Activated T-helper 17 cell treated with anti-CD3 and anti-CD28 coated beads, Interleukin-2, amount 50 U/mL, for 72 hours (primary cell): ENCODE measurements around the gene SEPTIN11. TPM values are rescaled to one million over a fixed set of nuclear protein-coding genes. Genes with fewer than 3 reads are reported as not detected.
A peak's percentile ranks its signal among the peaks of the same experiment; 100 is the strongest.

ENCODE experiments used
- ATAC-seq: fragments of 150-1000 bp; cut with Tn5 transposase; replicated peaks from 2 replicates; pipeline ENCODE4 v1.10.0; 2021; ENCODE audit warnings: mild to moderate bottlenecking, moderate library complexity
- H3K27ac Mint-ChIP-seq: one replicate; pipeline ENCODE4 v1.8.0; 2022; ENCODE audit warnings: mixed read lengths
- H3K27me3 Mint-ChIP-seq: one replicate; pipeline ENCODE4 v1.8.0; 2022; ENCODE audit warnings: mixed read lengths
- H3K36me3 Mint-ChIP-seq: one replicate; pipeline ENCODE4 v1.8.0; 2022; ENCODE audit warnings: low read depth, mild to moderate bottlenecking, mixed read lengths
- H3K4me1 Mint-ChIP-seq: one replicate; pipeline ENCODE4 v1.8.0; 2022; ENCODE audit warnings: mixed read lengths
- H3K4me3 Mint-ChIP-seq: one replicate; pipeline ENCODE4 v1.8.0; 2022; ENCODE audit warnings: mild to moderate bottlenecking, mixed read lengths
- H3K9me3 Mint-ChIP-seq: one replicate; pipeline ENCODE4 v1.8.0; 2022; ENCODE audit warnings: mixed read lengths
- total RNA-seq, 2 donors: library from RNA; stranded (reverse); gene quantifications; one replicate each; pipeline ENCODE4 v1.2.3, GENCODE V29; 2022

The SEPTIN11 gene
- total RNA-seq, 2 donors from 2014 or later = 20.0 to 55.1 TPM

DNA sequence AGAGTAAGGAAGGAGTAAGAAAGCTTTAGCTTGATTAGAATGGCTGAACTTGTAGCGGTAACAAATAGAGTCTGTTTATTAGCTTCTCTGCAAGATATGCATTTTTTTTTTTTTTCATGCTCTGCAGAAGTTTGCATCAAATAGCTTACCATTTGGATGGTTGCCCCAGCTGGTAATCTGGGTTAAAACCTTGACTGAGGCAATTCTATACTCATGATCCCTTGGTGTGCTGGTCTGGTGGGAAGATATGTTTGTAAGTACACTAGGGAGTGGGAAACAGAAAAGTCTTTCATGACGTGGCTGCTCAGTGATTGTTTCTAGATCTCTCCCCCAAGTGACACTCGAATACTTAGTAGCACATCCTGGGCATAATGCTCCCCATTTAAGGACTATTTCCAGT, 32.1 kb downstream of the SEPTIN11 start:
- no peak overlapping the region for H3K4me3 Mint-ChIP-seq
- no peak overlapping the region for H3K27ac Mint-ChIP-seq
- H3K27me3 Mint-ChIP-seq = no peaks in the 10 kb centered on the region
- ATAC-seq = no peak
- H3K4me1 Mint-ChIP-seq = peaks cover 49% of the 10 kb centered on the region
- no peaks in the 10 kb centered on the region for H3K9me3 Mint-ChIP-seq
- no peaks in the 10 kb centered on the region for H3K36me3 Mint-ChIP-seq

DNA sequence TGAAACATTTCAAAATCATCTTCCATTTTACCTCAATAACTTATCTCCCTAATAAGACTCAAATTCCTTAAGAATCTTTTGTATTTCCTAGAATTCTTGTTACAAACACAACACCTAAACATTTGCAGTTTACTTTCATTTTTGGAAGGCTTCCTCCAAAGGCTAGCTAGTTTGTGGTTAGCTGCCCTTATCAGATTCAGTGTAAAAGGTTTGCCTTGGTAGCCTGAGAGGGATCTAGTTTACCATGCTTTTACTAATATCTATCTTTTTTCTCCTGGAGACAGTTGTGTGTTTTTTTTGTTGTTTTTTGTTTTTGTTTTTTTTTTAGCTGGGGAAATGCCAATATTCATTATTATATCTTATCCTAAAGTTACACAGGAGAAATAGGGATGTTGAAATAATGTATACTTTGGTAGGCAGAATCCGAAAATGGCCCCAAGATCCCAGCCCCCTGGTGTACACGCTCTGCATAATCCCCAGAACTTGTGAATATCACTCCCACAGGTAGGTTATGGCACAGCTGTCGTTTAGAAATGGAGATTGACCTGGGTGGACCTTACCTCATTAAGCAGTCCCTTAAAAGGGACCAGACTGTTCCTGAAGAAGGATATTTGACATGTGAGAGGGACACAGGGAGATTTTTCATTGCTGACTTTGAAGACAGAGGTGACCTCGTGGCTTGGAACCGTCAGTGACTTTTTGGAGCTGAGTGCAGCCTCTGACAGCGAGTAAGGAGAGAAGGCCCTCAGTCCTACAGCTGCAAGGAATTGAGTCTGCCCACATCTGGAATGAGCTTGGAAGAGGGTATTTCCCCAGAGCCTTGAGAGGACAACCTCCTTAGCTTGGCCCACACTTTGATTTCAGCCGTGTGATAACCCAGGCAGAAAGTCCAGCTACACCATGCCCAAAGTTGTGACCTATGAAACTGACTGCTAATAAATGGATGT, 33.4 kb downstream of the SEPTIN11 start:
- Mint-ChIP-seq H3K27ac (peak overlapping the region; percentile 26), H3K9me3 (no peaks in the 10 kb centered on the region), H3K27me3 (no peaks in the 10 kb centered on the region), H3K4me3 (peak overlapping the region; percentile 51), H3K36me3 (no peaks in the 10 kb centered on the region), H3K4me1 (peaks cover 57% of the 10 kb centered on the region)
- ATAC-seq = no peak

DNA sequence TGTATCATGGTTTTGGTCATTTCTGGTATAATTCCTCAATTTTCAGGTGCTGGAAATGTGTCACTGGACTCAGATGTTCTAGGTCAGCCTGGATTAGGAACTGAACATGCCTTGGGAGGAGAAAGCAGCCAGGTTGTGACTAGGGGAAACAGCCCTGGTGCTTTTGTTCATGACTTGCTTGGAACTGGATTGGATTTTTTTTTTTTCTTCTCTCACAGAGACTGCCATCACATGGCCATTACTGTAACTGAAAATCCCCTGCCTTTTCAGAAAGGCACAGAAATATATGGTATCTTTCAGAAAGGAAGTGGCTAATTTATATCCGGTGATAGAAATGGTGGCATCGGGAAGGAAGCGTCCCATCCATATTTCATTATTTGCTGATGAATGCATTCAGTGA, 34.6 kb downstream of the SEPTIN11 start:
- peak overlapping the region; percentile 31 for H3K4me3 Mint-ChIP-seq
- H3K27ac Mint-ChIP-seq = no peak overlapping the region
- H3K4me1 Mint-ChIP-seq = peaks cover 47% of the 10 kb centered on the region
- H3K27me3 Mint-ChIP-seq = no peaks in the 10 kb centered on the region
- peak; percentile 63 for ATAC-seq
- H3K36me3 Mint-ChIP-seq = no peaks in the 10 kb centered on the region
- no peaks in the 10 kb centered on the region for H3K9me3 Mint-ChIP-seq

DNA sequence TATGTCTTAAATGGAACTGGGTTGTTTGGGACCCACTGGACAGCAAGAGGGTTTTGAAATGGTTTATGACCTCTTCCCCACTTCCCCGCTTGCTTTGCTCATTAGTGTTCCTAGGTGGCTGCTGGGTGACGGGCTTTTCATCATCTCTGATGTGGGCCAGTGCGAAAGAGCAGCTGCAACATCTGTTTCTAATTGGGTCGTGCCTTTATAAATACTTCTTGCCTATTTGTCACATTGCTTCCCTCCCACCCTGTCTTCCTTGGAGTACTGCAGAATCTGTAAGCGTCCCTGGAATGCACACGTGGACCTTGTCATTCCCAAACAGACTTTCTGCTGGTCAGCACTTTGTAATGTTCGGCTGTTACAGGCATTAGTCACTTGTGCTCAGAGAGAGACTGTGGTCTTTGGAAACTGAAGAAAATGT, 35.2 kb downstream of the SEPTIN11 start:
- peaks cover 1% of the 10 kb centered on the region for H3K9me3 Mint-ChIP-seq
- H3K27ac Mint-ChIP-seq = no peak overlapping the region
- H3K4me1 Mint-ChIP-seq = peaks cover 50% of the 10 kb centered on the region
- H3K4me3 Mint-ChIP-seq = peak overlapping the region; percentile 31
- ATAC-seq = no peak
- H3K36me3 Mint-ChIP-seq = no peaks in the 10 kb centered on the region
- H3K27me3 Mint-ChIP-seq = no peaks in the 10 kb centered on the region

DNA sequence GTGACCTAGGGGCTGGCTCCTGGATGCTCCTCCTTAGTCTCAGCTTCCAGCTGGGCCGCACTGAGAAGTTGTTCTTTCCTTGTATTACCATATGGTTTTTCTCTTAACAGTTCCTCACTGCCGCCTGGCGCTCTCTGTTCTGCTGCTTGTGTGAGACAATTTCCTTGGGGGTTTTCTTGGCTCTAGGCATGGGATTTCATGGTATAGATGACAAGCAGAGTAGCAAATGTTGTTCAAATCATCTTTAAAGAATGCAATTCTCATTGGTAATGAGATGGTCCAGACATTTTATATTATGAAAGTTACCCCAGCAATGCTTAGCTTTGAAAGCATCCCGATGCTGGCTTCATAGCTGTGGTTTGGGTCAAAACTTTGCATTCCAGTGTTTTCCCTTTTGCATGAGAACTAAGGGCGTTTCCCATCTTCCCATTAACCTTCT, 37.6 kb downstream of the SEPTIN11 start:
- Mint-ChIP-seq H3K9me3 (peaks cover 6% of the 10 kb centered on the region), H3K4me3 (no peak overlapping the region), H3K4me1 (peaks cover 51% of the 10 kb centered on the region), H3K36me3 (peaks cover 4% of the 10 kb centered on the region), H3K27me3 (no peaks in the 10 kb centered on the region), H3K27ac (peak overlapping the region; percentile 3)
- no peak for ATAC-seq

DNA sequence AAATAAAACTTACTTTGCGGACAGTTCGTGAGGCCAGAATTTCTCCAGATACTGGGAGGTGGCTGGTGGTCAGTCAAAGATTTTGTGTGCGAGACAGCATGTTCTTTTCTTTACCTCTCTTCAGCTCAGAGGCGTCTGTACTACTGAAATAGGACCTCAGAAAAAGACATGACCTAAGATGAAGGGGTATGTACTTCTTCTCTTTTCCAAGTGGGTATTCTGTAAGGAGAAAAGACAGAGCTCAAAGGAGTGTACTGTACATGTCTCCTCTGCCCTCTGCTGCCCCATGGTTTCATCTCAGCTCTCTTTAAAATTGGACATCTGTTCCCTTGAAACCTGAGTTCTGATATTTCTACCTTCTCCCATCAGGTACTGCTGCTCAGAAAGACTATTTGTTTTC, 38.1 kb downstream of the SEPTIN11 start:
- H3K36me3 Mint-ChIP-seq = peaks cover 4% of the 10 kb centered on the region
- ATAC-seq = no peak
- no peaks in the 10 kb centered on the region for H3K27me3 Mint-ChIP-seq
- peak overlapping the region; percentile 3 for H3K27ac Mint-ChIP-seq
- H3K4me3 Mint-ChIP-seq = no peak overlapping the region
- H3K9me3 Mint-ChIP-seq = peaks cover 6% of the 10 kb centered on the region
- H3K4me1 Mint-ChIP-seq = peaks cover 48% of the 10 kb centered on the region

DNA sequence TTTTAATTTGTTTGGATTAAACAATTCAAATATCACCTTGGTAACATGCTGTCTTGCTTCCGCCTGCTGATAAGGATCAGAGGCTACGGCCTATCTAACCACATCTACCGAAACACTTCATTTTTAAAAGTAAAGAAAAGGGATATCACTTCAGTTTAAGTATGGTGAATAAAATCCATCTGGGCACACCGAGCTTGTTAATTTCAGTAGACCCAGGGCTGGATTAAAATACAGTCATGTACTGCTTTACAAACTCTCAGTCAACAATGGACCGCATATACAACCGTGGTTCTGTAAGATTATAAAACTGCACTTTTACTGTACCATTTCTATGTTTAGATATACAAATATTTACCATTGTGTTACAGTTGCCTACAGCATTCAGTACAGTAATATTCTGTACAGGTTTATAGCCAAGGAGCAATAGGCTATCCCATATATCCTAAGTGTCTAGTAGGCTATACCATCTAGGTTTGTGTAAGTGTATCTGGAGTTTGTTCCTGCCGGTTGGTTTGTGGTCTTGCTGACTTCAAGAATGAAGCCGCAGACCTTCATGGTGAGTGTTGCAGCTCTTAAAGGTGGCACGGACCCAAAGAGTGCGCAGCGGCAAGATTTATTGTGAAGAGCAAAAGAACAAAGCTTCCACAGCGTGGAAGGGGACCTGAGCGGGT, 40.0 kb downstream of the SEPTIN11 start:
- H3K4me1 Mint-ChIP-seq = peaks cover 50% of the 10 kb centered on the region
- peak overlapping the region; percentile 63 for H3K4me3 Mint-ChIP-seq
- peaks cover 6% of the 10 kb centered on the region for H3K9me3 Mint-ChIP-seq
- H3K27me3 Mint-ChIP-seq = no peaks in the 10 kb centered on the region
- peak; percentile 71 for ATAC-seq
- peaks cover 4% of the 10 kb centered on the region for H3K36me3 Mint-ChIP-seq
- H3K27ac Mint-ChIP-seq = no peak overlapping the region

DNA sequence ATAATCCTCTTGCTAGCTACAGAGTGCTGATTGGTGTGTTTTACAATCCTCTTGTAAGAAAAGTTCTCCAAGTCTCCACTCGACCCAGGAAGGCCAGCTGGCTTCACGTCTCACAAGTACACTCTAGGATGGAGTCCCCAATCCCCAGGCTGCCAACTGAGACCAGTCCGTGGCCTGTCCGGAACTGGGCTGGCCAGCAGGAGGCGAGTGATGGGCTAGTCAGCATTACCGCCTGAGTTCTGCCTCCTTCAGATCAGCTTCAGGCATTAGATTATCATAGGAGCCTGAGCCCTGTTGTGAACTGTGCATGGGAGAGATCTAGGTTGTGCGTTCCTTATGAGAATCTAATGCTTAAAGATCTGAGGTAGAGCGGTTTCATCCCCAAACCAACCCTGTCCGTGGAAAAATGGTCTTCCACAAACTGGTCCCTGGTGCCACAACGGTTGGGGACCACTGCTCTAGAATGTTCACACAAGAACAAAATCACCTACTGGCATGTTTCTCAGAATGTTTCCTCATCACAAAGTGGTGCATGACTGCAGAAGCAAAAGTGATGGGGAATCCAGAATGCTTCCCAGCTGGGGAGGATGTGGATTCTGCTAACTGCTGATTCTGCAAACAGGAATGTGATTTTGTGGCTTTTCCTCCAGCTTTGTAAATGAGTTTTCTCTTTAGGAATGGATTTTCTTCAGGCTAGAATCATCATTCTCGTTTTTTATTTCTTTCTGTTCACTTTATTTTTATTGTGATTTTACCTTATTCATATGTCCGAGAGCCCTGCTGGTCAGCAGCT, 40.9 kb downstream of the SEPTIN11 start:
- Mint-ChIP-seq H3K27ac (peak overlapping the region; percentile 25), H3K36me3 (peaks cover 5% of the 10 kb centered on the region), H3K4me3 (peak overlapping the region; percentile 63), H3K9me3 (peaks cover 6% of the 10 kb centered on the region), H3K4me1 (peaks cover 47% of the 10 kb centered on the region), H3K27me3 (no peaks in the 10 kb centered on the region)
- no peak for ATAC-seq

DNA sequence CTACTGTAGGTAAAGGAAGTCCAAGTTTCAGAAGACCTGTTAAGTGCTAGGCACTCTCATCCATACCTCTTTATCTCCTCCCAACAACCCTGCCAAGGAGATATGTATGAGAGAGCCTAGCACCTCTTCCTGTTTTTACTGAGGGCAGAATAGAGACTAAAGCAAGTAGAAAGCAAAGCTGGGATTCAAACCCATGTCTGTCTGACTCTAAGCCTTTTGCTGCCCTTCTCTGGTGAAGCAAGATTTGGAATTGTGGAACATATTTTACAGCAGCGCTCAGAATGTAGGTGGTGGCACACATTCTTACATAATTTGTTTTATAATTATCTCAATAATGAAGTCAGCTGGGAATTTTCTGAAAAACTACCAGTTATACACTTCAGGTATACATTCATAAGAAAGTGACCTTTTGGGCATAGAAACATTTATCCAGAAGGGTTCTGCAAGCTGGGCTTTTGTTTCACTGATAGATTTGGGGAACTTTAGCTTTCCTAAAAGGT, 41.7 kb downstream of the SEPTIN11 start:
- H3K4me1 Mint-ChIP-seq = peaks cover 50% of the 10 kb centered on the region
- no peaks in the 10 kb centered on the region for H3K27me3 Mint-ChIP-seq
- peak overlapping the region; percentile 25 for H3K27ac Mint-ChIP-seq
- peaks cover 13% of the 10 kb centered on the region for H3K36me3 Mint-ChIP-seq
- peak overlapping the region; percentile 63 for H3K4me3 Mint-ChIP-seq
- ATAC-seq = no peak
- H3K9me3 Mint-ChIP-seq = peaks cover 6% of the 10 kb centered on the region

DNA sequence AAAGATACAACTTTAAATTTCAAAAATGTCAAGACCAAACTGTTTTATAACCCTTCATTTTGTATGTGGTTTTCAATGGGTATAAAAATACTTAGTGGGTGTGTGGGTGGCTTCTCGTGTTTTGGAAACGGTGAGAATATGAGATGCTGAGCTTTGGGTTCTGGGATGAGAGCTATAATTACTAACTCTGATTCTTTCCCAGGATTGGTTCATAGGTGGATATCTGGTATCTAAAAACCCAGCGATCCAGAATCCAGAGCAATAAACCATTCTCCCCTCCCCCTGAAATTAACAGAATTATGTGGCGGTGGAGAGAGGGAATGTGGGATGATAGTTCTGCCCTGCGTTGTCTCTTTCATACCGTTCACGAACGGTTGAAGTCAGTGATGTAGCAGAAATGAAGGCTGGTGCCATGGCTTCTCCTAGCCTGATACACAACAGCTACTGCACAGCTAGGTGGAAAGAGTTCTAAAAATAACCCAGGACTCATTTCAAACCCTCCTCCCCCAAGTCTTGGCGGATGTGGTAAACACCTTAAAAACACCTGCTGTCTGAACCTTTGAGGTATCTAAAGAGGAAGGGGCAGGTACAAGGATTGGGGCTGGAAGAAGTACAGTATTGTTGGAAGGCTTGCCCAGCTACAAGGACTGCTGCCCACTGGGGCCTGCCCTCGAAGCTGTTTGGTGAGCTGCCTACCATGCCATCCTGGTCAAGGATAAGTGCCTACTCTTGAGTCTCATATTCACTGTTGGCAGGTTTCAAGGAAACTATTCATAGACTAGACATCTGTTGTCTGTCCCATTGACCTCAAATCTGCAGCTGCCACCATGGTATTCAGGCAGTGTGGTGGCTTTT, 44.5 kb downstream of the SEPTIN11 start:
- Mint-ChIP-seq H3K9me3 (peaks cover 6% of the 10 kb centered on the region), H3K4me3 (peak overlapping the region; percentile 69), H3K27me3 (no peaks in the 10 kb centered on the region), H3K4me1 (peaks cover 41% of the 10 kb centered on the region), H3K36me3 (peaks cover 41% of the 10 kb centered on the region), H3K27ac (peak overlapping the region; percentile 31)
- peak; percentile 77 for ATAC-seq

DNA sequence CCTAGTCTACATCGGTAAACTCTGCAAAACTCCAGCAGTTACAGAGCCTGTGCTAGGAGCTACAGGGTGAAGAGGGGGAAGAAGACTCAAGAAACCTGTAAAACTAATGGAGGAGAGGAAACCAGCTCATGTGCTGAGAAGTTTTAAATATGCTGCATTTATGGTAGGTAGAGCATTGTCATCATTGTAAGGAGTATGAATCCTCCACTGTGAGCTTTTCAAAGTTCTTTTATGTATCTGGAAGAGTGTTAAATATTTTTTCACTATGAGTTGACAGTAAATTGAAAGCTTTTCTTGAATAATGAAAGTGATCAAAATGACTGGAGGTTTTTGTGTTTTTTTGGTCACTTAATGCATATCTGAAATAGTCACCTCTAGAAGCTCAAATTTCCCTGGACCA, 46.2 kb downstream of the SEPTIN11 start:
- Mint-ChIP-seq H3K27ac (no peak overlapping the region), H3K36me3 (peaks cover 42% of the 10 kb centered on the region), H3K27me3 (no peaks in the 10 kb centered on the region), H3K4me1 (peaks cover 30% of the 10 kb centered on the region), H3K9me3 (no peaks in the 10 kb centered on the region), H3K4me3 (peak overlapping the region; percentile 6)
- peak; percentile 30 for ATAC-seq

DNA sequence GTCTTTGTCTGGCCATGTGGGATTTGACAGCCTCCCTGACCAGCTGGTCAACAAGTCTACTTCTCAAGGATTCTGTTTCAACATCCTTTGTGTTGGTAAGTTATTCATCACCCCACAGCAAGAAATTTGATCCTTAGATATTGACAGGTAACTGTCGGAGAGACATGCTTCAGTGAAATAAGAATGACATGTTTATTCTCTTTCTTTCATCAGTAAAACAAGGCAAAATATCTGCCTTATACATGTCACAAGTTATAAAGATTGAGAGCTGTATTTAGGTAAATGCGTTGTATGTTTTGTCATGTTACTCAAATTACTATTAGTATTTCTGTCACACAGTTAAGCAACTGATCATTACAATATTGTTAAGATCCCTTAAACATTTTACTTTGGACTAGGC, 46.9 kb downstream of the SEPTIN11 start:
- H3K36me3 Mint-ChIP-seq = peaks cover 42% of the 10 kb centered on the region
- no peaks in the 10 kb centered on the region for H3K27me3 Mint-ChIP-seq
- ATAC-seq = no peak

DNA sequence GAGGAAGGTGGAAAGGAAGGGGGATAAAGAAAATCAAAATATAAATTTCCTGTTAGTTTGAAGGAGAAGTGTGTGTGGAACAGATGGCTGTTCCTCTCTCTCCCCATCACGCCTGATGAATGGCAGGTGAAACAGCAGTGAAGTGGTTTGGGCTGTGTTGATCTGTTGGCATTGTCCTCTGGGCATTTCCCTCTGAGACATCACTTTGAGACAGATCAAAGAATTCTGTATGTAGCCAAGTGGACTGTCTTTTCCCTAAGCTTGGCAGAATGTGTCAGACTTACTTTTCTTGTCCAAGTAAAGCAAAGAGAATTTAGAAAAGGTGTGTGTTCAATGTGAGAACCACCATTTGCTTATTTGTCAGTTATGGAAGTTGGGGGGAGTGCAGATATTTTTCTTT, 47.5 kb downstream of the SEPTIN11 start:
- Mint-ChIP-seq H3K9me3 (no peaks in the 10 kb centered on the region), H3K27me3 (no peaks in the 10 kb centered on the region), H3K36me3 (peaks cover 42% of the 10 kb centered on the region), H3K4me1 (peaks cover 25% of the 10 kb centered on the region), H3K27ac (no peak overlapping the region), H3K4me3 (no peak overlapping the region)
- no peak for ATAC-seq

More for the DNA sequence above, 46.9 kb downstream of the SEPTIN11 start:
- H3K4me1 Mint-ChIP-seq = peaks cover 25% of the 10 kb centered on the region
- H3K4me3 Mint-ChIP-seq = no peak overlapping the region
- H3K9me3 Mint-ChIP-seq = no peaks in the 10 kb centered on the region
- no peak overlapping the region for H3K27ac Mint-ChIP-seq
